Astrocyte (in vitro differentiated cells and primary cell): ENCODE results near the gene NEBL. TPM values are rescaled to one million over a fixed set of nuclear protein-coding genes. Genes with fewer than 3 reads are reported as not detected.
A peak's percentile ranks its signal among the peaks of the same experiment; 100 is the strongest.

Experiments
- DNase-seq: peaks from one replicate; pipeline ENCODE4 v3.0.0-alpha.2; 2010; ENCODE audit warnings: low read depth
- FAIRE-seq: peaks from 2 replicates; lab custom pipeline; 2011; peaks lifted over from hg19 to GRCh38; lab: Jason Lieb, UNC
- H2AFZ ChIP-seq: 2 replicates; pipeline ENCODE4 v1.6.0; 2012; ENCODE audit warnings: low read depth, low read length, inconsistent platforms
- H3K27ac ChIP-seq: 2 replicates; pipeline ENCODE4 v1.5.1; 2011; ENCODE audit warnings: low read depth, low read length, inconsistent platforms
- H3K27me3 ChIP-seq: 2 replicates; pipeline ENCODE4 v1.6.0; 2011; ENCODE audit warnings: low read length, inconsistent platforms; ENCODE audit not compliant: insufficient read depth
- H3K36me3 ChIP-seq: 2 replicates; pipeline ENCODE4 v1.5.1; 2011; ENCODE audit warnings: low read length, inconsistent platforms; ENCODE audit not compliant: insufficient read depth
- H3K4me1 ChIP-seq: 2 replicates; pipeline ENCODE4 v1.5.1; 2011; ENCODE audit warnings: low read length, inconsistent platforms; ENCODE audit not compliant: insufficient read depth
- H3K4me2 ChIP-seq: 2 replicates; pipeline ENCODE4 v1.6.0; 2012; ENCODE audit warnings: low read length, inconsistent platforms
- H3K4me3 ChIP-seq: 2 replicates; pipeline ENCODE4 v1.5.1; 2011; ENCODE audit warnings: low read depth, mild to moderate bottlenecking, low read length, inconsistent platforms; ENCODE audit not compliant: insufficient read depth
- H3K79me2 ChIP-seq: 2 replicates; pipeline ENCODE4 v1.6.0; 2012; ENCODE audit warnings: mild to moderate bottlenecking, low read length, inconsistent platforms; ENCODE audit not compliant: insufficient read depth
- H3K9ac ChIP-seq: 2 replicates; pipeline ENCODE4 v1.6.0; 2012; ENCODE audit warnings: mild to moderate bottlenecking, low read length, inconsistent platforms
- H3K9me3 ChIP-seq: 2 replicates; pipeline ENCODE4 v1.5.1; 2012; ENCODE audit warnings: low read depth, mild to moderate bottlenecking, low read length, inconsistent platforms; ENCODE audit not compliant: insufficient read depth
- H4K20me1 ChIP-seq: 2 replicates; pipeline ENCODE4 v1.6.0; 2012; ENCODE audit warnings: low read length, inconsistent platforms; ENCODE audit not compliant: insufficient read depth
- H3K27ac Mint-ChIP-seq: one replicate; pipeline ENCODE4 v1.8.0; 2021; ENCODE audit warnings: mild to moderate bottlenecking, mixed read lengths; ENCODE audit not compliant: unreplicated experiment
- H3K27me3 Mint-ChIP-seq: one replicate; pipeline ENCODE4 v1.8.0; 2021; ENCODE audit warnings: low read depth, mixed read lengths; ENCODE audit not compliant: unreplicated experiment
- H3K36me3 Mint-ChIP-seq: one replicate; pipeline ENCODE4 v1.8.0; 2021; ENCODE audit warnings: low read depth, mixed read lengths; ENCODE audit not compliant: unreplicated experiment
- H3K4me1 Mint-ChIP-seq: one replicate; pipeline ENCODE4 v1.8.0; 2021; ENCODE audit warnings: low read depth, mixed read lengths; ENCODE audit not compliant: unreplicated experiment
- H3K4me3 Mint-ChIP-seq: one replicate; pipeline ENCODE4 v1.8.0; 2021; ENCODE audit warnings: mild to moderate bottlenecking, moderate library complexity, mixed read lengths; ENCODE audit not compliant: unreplicated experiment
- H3K9me3 Mint-ChIP-seq: one replicate; pipeline ENCODE4 v1.8.0; 2021; ENCODE audit warnings: mild to moderate bottlenecking, mixed read lengths; ENCODE audit not compliant: unreplicated experiment
- CTCF ChIP-seq: IDR thresholded peaks from 2 replicates; pipeline ENCODE4 v1.5.1; 2011; ENCODE audit warnings: low read depth, mild to moderate bottlenecking, inconsistent platforms, low read length, moderate library complexity; ENCODE audit not compliant: insufficient read depth
- EZH2 ChIP-seq: IDR thresholded peaks from 2 replicates; pipeline ENCODE4 v1.6.1; 2012; ENCODE audit warnings: mild to moderate bottlenecking, low read length, inconsistent platforms; ENCODE audit not compliant: insufficient read depth
- total RNA-seq: library from RNA; stranded (reverse); gene quantifications from 2 replicates; pipeline ENCODE4 v1.2.1, GENCODE V29; 2021

The NEBL gene
- total RNA-seq, 1 donor from 2014 or later = 6.0 TPM

DNA sequence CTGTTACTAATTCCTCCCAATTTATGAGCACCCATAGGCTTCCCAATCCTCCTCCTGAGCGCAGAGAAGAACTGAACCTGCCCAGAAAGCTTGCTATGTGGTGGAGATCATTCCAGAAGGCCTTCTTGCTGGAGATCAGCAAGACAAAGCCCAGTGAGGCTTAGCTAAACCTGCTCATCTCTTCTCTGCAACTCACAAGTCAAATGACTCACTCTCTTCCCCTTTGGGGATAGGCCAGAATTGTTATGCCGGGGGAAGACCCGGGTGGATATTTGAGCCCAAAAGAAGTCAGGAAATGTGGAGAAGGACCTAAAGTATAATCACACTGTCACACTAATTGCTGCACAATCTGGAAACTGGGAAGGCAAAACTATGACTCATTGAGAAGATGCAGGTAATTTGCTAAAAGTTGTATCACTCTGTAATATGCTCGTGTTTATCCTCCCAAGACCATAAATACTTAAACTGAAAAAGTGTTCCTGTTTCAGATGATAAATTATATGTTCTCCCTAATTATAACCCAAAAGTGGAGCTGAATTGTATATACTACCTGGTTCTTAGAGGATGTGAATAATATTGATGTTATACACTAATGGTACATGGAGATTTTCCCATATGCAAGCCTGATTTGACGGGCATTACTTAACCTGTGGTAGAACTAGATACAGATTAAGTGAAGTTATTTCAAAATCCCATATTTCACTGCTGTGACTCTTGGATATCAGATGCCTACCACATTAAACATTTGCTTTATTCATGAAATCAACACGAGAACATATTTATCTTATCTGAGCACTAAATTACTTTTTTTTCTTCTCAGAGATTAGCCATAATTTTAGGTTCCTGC lies 6.4 kb downstream of the NEBL start:
- no peak for TF ChIP-seq EZH2
- TF ChIP-seq CTCF = no peak
- Mint-ChIP-seq H3K27ac (peak overlapping the region; percentile 70), H3K9me3 (no peaks in the 10 kb centered on the region), H3K4me3 (no peak overlapping the region), H3K4me1 (peaks cover 28% of the 10 kb centered on the region), H3K36me3 (no peaks in the 10 kb centered on the region), H3K27me3 (no peaks in the 10 kb centered on the region)
- Histone ChIP-seq H3K4me2 (peak overlapping the region; percentile 40), H3K27ac (peak overlapping the region; percentile 50), H3K4me3 (no peak overlapping the region), H3K79me2 (no peaks in the 10 kb centered on the region), H3K36me3 (no peaks in the 10 kb centered on the region), H3K9me3 (no peaks in the 10 kb centered on the region), H3K9ac (no peak overlapping the region), H3K27me3 (no peaks in the 10 kb centered on the region), H4K20me1 (no peaks in the 10 kb centered on the region), H3K4me1 (peaks cover 15% of the 10 kb centered on the region), H2AFZ (no peak overlapping the region)
- DNase-seq = peak; percentile 70
- peak; percentile 78 for FAIRE-seq

GRCh38 chr10:20890009-20890408 lies 7.1 kb downstream of the NEBL start:
- no peaks in the 10 kb centered on the region for H3K36me3 ChIP-seq
- no peaks in the 10 kb centered on the region for H3K36me3 Mint-ChIP-seq
- no peaks in the 10 kb centered on the region for H3K27me3 Mint-ChIP-seq
- H3K79me2 ChIP-seq = no peaks in the 10 kb centered on the region
- H3K27me3 ChIP-seq = no peaks in the 10 kb centered on the region
- peaks cover 15% of the 10 kb centered on the region for H3K4me1 ChIP-seq
- H3K9me3 ChIP-seq = no peaks in the 10 kb centered on the region
- no peak for TF ChIP-seq CTCF
- no peak for TF ChIP-seq EZH2
- peaks cover 28% of the 10 kb centered on the region for H3K4me1 Mint-ChIP-seq
- peak; percentile 29 for FAIRE-seq
- H3K4me3 ChIP-seq = no peak overlapping the region
- H3K4me3 Mint-ChIP-seq = no peak overlapping the region
- peak overlapping the region; percentile 40 for H3K4me2 ChIP-seq
- peak; percentile 49 for DNase-seq
- peak overlapping the region; percentile 50 for H3K27ac ChIP-seq
- H3K9me3 Mint-ChIP-seq = no peaks in the 10 kb centered on the region
- H2AFZ ChIP-seq = no peak overlapping the region
- no peak overlapping the region for H3K27ac Mint-ChIP-seq
- no peak overlapping the region for H3K9ac ChIP-seq
- no peaks in the 10 kb centered on the region for H4K20me1 ChIP-seq
